ENCODE data around the gene FAM222A. TPM values are rescaled to one million over a fixed set of nuclear protein-coding genes. Genes with fewer than 3 reads are reported as not detected.

The FAM222A gene
- total RNA-seq, 1 experiment from 2014 or later, result 3.7 TPM

- intact Hi-C loops (cut with micrococcal nuclease), result no loop called here
- no peaks in the 10 kb centered on the region for H3K27me3 ChIP-seq (ENCODE audit: insufficient read depth, low read length)
- H3K79me2 ChIP-seq (ENCODE audit: insufficient read depth, low read length), result no peaks in the 10 kb centered on the region
- POLR2A ChIA-PET, result no interaction called here
- H3K4me3 ChIP-seq (replicated peaks in 1 of 2; ENCODE audit: low read depth in 1 of 2, low read length in 2 of 2), result no peak overlapping the region
- BruUV-seq (replicated peaks), result no TSS peak
- peaks cover 6 to 17% of the 10 kb centered on the region in 2 experiments; a peak in 3 of 4 replicates for H3K4me1 ChIP-seq (ENCODE audit: control insufficient read depth in 1 of 2, insufficient read depth in 2 of 2, low read length in 2 of 2)
- no peaks in the 10 kb centered on the region for H3K36me3 ChIP-seq (ENCODE audit: control insufficient read depth in 1 of 2, insufficient read depth in 2 of 2, low read length in 2 of 2)
- H3K4me2 ChIP-seq (ENCODE audit: low read length), result no peak overlapping the region
- CTCF ChIA-PET, result no interaction called here
- RAD21 ChIA-PET (ENCODE audit: low non-redundant PET in 1 of 2, low total read pairs in 2 of 2, uncharacterized antibody in 2 of 2, unreplicated experiment in 2 of 2), result no interaction called here
- TF ChIP-seq ELF1 (IDR thresholded peaks at IDR 0.05; ENCODE audit: borderline replicate concordance, low read depth) (no peak), ATF3 (IDR thresholded peaks at IDR 0.05) (no peak), ZBTB33 (IDR thresholded peaks at IDR 0.05; ENCODE audit: extremely low read depth, insufficient replicate concordance, low read length) (no peak), RAD21 (IDR thresholded peaks at IDR 0.05; ENCODE audit: low read depth) (no peak), JUND (IDR thresholded peaks at IDR 0.05) (no peak), CTCF (IDR thresholded peaks at IDR 0.05 in 2 of 3, conservative IDR thresholded peaks at IDR 0.05 in 1 of 3; ENCODE audit: borderline replicate concordance in 1 of 3, insufficient read depth in 1 of 3, low read depth in 2 of 3, low read length in 2 of 3) (peak; percentile 28 to 41 (median 37); a peak in 5 of 6 replicates), FOSL1 (IDR thresholded peaks at IDR 0.05; ENCODE audit: low read depth) (no peak), CBX3 (IDR thresholded peaks at IDR 0.05; ENCODE audit: low read depth) (no peak), EZH2phosphoT487 (IDR thresholded peaks at IDR 0.05; ENCODE audit: borderline replicate concordance) (no peak), YY1 (IDR thresholded peaks at IDR 0.05; ENCODE audit: extremely low read depth, insufficient replicate concordance, low read depth, low read length) (peak; percentile 15), SRF (IDR thresholded peaks at IDR 0.05; ENCODE audit: low read depth) (no peak), ZFX (IDR thresholded peaks at IDR 0.05) (no peak), CEBPB (IDR thresholded peaks at IDR 0.05; ENCODE audit: low read depth) (no peak)
- no peak overlapping the region for H2AFZ ChIP-seq (ENCODE audit: low read depth, low read length, poor library complexity, severe bottlenecking)
- no peaks in the 10 kb centered on the region for H3K9me3 ChIP-seq (ENCODE audit: control insufficient read depth in 1 of 2, insufficient read depth in 1 of 2, low read depth in 1 of 2, low read length in 2 of 2)
- no peak for DNase-seq (ENCODE audit: low read depth, low spot score)
- H3K27ac ChIP-seq (ENCODE audit: low read depth, low read length), result no peak overlapping the region; the same call in 1 of the 2 replicates
- no peak overlapping the region for H3K9ac ChIP-seq (ENCODE audit: low read length)
- peak; percentile 65 for ATAC-seq
- H3K9me2 ChIP-seq (ENCODE audit: insufficient read depth), result no peaks in the 10 kb centered on the region
- H4K20me1 ChIP-seq (ENCODE audit: insufficient read depth), result no peaks in the 10 kb centered on the region
Measured at GRCh38 chr12:109719123-109720022, 5.7 kb downstream of the FAM222A start.
